Glutamatergic neuron (in vitro differentiated cells): Measurements from ENCODE around the gene RALGAPA2. TPM values are rescaled to one million over a fixed set of nuclear protein-coding genes. Genes with fewer than 3 reads are reported as not detected.

ENCODE experiments used
- DNase-seq: peaks from one replicate; pipeline ENCODE4 v3.0.0; 2022
- H3K27ac Mint-ChIP-seq: one replicate; pipeline ENCODE4 v1.8.0; 2020; ENCODE audit warnings: mild to moderate bottlenecking, mixed read lengths, inconsistent platforms; ENCODE audit not compliant: unreplicated experiment
- H3K27me3 Mint-ChIP-seq: one replicate; pipeline ENCODE4 v1.8.0; 2020; ENCODE audit warnings: mild to moderate bottlenecking, moderate library complexity, mixed read lengths, inconsistent platforms; ENCODE audit not compliant: unreplicated experiment
- H3K36me3 Mint-ChIP-seq: one replicate; pipeline ENCODE4 v1.8.0; 2020; ENCODE audit warnings: mild to moderate bottlenecking, mixed read lengths, inconsistent platforms; ENCODE audit not compliant: unreplicated experiment
- H3K4me1 Mint-ChIP-seq: one replicate; pipeline ENCODE4 v1.8.0; 2020; ENCODE audit warnings: mild to moderate bottlenecking, low read depth, mixed read lengths, inconsistent platforms; ENCODE audit not compliant: unreplicated experiment
- H3K4me3 Mint-ChIP-seq: one replicate; pipeline ENCODE4 v1.8.0; 2020; ENCODE audit warnings: mild to moderate bottlenecking, mixed read lengths, inconsistent platforms; ENCODE audit not compliant: unreplicated experiment
- H3K9me3 Mint-ChIP-seq: one replicate; pipeline ENCODE4 v1.8.0; 2020; ENCODE audit warnings: mild to moderate bottlenecking, moderate library complexity, mixed read lengths, inconsistent platforms; ENCODE audit not compliant: unreplicated experiment
- total RNA-seq: library from RNA; stranded (reverse); fragmentation: NEBNext Ultra II Directional; extraction: Animal tissue kit (Norgen Biotek cat#: 25700); gene quantifications from one replicate; pipeline ENCODE4 v1.2.1, GENCODE V29; 2021; ENCODE audit not compliant: unreplicated experiment
- TF ChIP-seq, protein P1 (sequence below): fragments of 200-600 bp; sonication (generic); IDR thresholded peaks from one replicate; pipeline ENCODE4 v1.5.0; 2021; ENCODE audit not compliant: partially characterized antibody, unreplicated experiment

Gene RALGAPA2
- total RNA-seq, 1 donor from 2014 or later: 60.9 TPM

DNA sequence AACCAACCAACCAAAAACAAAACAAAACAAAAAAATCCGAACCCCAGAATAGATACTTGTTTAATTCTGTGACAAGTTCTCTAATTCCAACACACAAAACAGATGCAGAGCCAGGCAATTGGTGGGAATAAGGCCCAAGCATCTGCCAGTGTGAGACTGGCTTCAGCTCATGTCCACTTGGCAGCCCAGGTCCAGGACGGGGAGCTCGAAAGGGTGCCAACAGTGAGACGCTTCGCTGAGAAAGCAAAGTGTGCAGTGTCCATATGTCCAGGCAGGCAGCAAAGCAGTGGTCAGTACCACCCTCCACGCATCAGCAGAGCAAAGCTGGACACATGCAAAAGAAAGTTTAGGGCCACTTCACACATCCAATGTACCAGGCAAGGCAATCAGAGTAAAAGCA lies 102.9 kb downstream of the RALGAPA2 start:
- no peak for DNase-seq
- Mint-ChIP-seq H3K9me3 (peaks cover 3% of the 10 kb centered on the region), H3K27me3 (no peaks in the 10 kb centered on the region), H3K4me1 (peaks cover 17% of the 10 kb centered on the region), H3K4me3 (no peak overlapping the region), H3K36me3 (no peaks in the 10 kb centered on the region), H3K27ac (no peak overlapping the region)
- TF ChIP-seq, protein P1, sequence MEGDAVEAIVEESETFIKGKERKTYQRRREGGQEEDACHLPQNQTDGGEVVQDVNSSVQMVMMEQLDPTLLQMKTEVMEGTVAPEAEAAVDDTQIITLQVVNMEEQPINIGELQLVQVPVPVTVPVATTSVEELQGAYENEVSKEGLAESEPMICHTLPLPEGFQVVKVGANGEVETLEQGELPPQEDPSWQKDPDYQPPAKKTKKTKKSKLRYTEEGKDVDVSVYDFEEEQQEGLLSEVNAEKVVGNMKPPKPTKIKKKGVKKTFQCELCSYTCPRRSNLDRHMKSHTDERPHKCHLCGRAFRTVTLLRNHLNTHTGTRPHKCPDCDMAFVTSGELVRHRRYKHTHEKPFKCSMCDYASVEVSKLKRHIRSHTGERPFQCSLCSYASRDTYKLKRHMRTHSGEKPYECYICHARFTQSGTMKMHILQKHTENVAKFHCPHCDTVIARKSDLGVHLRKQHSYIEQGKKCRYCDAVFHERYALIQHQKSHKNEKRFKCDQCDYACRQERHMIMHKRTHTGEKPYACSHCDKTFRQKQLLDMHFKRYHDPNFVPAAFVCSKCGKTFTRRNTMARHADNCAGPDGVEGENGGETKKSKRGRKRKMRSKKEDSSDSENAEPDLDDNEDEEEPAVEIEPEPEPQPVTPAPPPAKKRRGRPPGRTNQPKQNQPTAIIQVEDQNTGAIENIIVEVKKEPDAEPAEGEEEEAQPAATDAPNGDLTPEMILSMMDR: no peak

DNA sequence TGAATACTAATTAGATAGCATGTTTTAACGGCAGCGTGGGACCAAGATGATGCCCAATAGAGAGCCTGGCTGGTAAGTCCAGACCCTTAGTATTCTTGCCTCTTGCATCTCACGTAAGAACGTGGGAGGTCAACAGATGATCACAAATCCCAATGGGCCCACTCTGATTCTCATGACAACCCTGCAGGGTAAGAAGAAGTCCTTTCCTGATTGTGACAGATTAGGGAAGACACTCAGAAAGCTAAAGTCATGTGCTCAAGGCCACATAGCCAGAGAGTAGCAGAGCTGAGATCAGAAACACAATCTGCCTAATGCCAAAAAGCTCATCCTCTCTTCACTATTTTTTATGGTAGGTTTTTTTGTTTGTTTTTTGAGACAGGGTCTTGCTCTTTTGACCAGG lies 103.8 kb downstream of the RALGAPA2 start:
- TF ChIP-seq, protein P1: no peak
- no peak overlapping the region for H3K27ac Mint-ChIP-seq
- peaks cover 2% of the 10 kb centered on the region for H3K9me3 Mint-ChIP-seq
- H3K36me3 Mint-ChIP-seq: no peaks in the 10 kb centered on the region
- H3K4me3 Mint-ChIP-seq: no peak overlapping the region
- no peak for DNase-seq
- H3K27me3 Mint-ChIP-seq: no peaks in the 10 kb centered on the region
- peaks cover 21% of the 10 kb centered on the region for H3K4me1 Mint-ChIP-seq

DNA sequence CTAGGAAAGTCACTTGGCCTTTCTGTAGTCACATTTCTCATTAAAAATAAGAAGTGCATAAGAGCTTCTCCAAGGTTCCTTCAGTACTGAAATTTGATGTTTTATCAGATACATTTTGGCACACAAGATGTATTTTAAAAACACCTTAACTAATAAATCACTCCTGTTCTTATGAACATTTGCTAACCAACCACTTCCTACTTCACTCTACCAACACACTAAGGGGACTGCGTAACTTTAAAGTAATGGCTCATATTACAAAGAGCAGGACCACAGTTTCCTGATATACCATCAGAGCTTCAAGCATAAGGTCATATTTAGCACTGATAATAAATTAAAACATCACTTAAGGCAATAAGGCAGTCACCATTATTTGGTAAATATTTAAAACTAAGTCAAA lies 104.4 kb downstream of the RALGAPA2 start:
- DNase-seq: no peak
- peaks cover 24% of the 10 kb centered on the region for H3K4me1 Mint-ChIP-seq
- TF ChIP-seq, protein P1: no peak
- H3K4me3 Mint-ChIP-seq: no peak overlapping the region
- no peak overlapping the region for H3K27ac Mint-ChIP-seq
- H3K27me3 Mint-ChIP-seq: no peaks in the 10 kb centered on the region
- no peaks in the 10 kb centered on the region for H3K36me3 Mint-ChIP-seq
- peaks cover 2% of the 10 kb centered on the region for H3K9me3 Mint-ChIP-seq

DNA sequence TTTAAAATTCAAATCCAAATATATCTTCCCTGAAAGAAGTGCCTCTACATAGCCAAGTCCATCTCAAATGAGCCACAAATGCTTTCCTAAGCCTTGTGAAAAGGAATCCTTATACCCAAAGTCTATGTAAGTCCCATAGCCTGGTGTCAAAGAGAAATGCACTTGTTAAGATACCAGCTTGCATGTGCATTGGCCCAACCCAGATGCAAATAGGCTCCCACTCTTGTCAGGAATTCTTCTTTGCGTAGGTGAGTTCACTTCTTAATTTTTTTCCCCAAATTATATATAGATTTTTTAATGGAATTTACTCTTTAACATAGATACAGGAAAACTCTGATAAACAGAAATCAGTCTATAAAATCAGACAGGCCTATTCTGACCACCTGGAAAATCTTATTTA lies 105.6 kb downstream of the RALGAPA2 start:
- Mint-ChIP-seq H3K9me3 (peaks cover 2% of the 10 kb centered on the region), H3K4me1 (peaks cover 20% of the 10 kb centered on the region), H3K36me3 (no peaks in the 10 kb centered on the region), H3K27me3 (no peaks in the 10 kb centered on the region), H3K27ac (no peak overlapping the region), H3K4me3 (no peak overlapping the region)
- TF ChIP-seq, protein P1: no peak
- DNase-seq: no peak

DNA sequence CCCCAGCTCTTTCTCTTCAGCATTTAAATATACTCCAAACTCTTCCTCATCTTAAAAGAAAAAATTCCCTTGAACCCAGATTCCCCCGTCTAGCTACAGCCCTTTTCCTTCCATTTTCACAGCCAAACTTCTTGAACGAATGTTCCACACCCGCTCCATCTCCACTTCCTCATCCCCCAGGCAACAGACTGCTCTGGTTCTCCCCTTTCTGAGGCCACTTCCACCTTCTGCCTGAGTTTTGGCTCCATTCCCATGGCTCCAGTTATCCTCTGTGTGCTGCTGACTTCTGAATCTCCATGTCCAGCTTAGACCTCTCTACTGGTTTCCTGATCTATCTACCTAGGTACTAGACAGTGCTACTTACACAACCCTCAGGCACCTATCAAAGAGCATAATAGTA lies 106.4 kb downstream of the RALGAPA2 start:
- no peak overlapping the region for H3K27ac Mint-ChIP-seq
- DNase-seq: no peak

More for the DNA sequence above, 106.4 kb downstream of the RALGAPA2 start:
- H3K27me3 Mint-ChIP-seq: no peaks in the 10 kb centered on the region
- peaks cover 20% of the 10 kb centered on the region for H3K4me1 Mint-ChIP-seq
- H3K36me3 Mint-ChIP-seq: no peaks in the 10 kb centered on the region
- TF ChIP-seq, protein P1: no peak
- peaks cover 2% of the 10 kb centered on the region for H3K9me3 Mint-ChIP-seq
- H3K4me3 Mint-ChIP-seq: no peak overlapping the region
